Kidney epithelial cell (primary cell): ENCODE data around the gene DGLUCY. TPM values are rescaled to one million over a fixed set of nuclear protein-coding genes. Genes with fewer than 3 reads are reported as not detected.

ENCODE experiments used
- DNase-seq: peaks from one replicate; pipeline ENCODE4 v3.0.0-alpha.2; 2010; ENCODE audit warnings: low read depth
- H3K27me3 ChIP-seq: 2 replicates; pipeline ENCODE4 v1.6.0; 2011; ENCODE audit warnings: low read length; ENCODE audit not compliant: control insufficient read depth, insufficient read depth
- H3K36me3 ChIP-seq: 2 replicates; pipeline ENCODE4 v1.5.1; 2011; ENCODE audit warnings: low read length; ENCODE audit not compliant: control insufficient read depth, insufficient read depth
- H3K4me3 ChIP-seq: 2 replicates; pipeline ENCODE4 v1.5.1; 2011; ENCODE audit warnings: low read depth, mild to moderate bottlenecking, control low read depth, low read length
- CTCF ChIP-seq: IDR thresholded peaks from 2 replicates; pipeline ENCODE4 v1.5.1; 2011; ENCODE audit warnings: mild to moderate bottlenecking, moderate library complexity, low read length, control low read depth, inconsistent platforms; ENCODE audit not compliant: insufficient read depth, poor library complexity, severe bottlenecking
- total RNA-seq: library from RNA; depleted of rRNA; stranded (reverse); fragments of >200 nt; gene quantifications from 2 replicates; pipeline ENCODE4 v1.2.3, GENCODE V29; 2015

DGLUCY gene
- total RNA-seq, 1 donor from 2014 or later, result 38.1 TPM

- peak; percentile 74 for DNase-seq
- Histone ChIP-seq H3K27me3 (no peaks in the 10 kb centered on the region), H3K36me3 (no peaks in the 10 kb centered on the region), H3K4me3 (no peak overlapping the region)
- no peak for TF ChIP-seq CTCF
Observed at GRCh38 chr14:91228112-91229004, 114.5 kb downstream of the DGLUCY start.

DNA sequence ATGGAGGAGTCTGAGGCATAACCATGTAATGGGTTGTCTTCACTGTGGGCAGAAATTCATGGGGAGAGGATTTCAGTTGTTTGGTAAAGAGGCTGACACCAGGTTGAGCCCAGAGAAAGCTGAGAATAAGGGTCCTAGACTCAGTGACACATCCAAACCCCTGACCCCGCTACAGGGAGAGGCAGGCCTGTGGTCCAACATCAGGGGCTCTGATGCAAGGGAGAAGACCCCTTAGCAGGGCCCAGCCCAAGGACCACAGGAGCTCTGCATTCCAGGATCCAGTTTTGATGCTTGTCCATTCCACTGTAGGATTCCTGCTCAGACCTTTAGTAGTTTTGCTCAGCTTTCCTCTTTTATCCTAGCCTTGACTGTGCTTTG is 115.1 kb downstream of the DGLUCY start:
- Histone ChIP-seq H3K36me3 (no peaks in the 10 kb centered on the region), H3K4me3 (no peak overlapping the region), H3K27me3 (no peaks in the 10 kb centered on the region)
- TF ChIP-seq CTCF, result no peak
- no peak for DNase-seq

- DNase-seq, result no peak
- Histone ChIP-seq H3K4me3 (no peak overlapping the region), H3K27me3 (no peaks in the 10 kb centered on the region), H3K36me3 (no peaks in the 10 kb centered on the region)
- no peak for TF ChIP-seq CTCF
Observed at GRCh38 chr14:91229743-91230200, 115.9 kb downstream of the DGLUCY start.

DNA sequence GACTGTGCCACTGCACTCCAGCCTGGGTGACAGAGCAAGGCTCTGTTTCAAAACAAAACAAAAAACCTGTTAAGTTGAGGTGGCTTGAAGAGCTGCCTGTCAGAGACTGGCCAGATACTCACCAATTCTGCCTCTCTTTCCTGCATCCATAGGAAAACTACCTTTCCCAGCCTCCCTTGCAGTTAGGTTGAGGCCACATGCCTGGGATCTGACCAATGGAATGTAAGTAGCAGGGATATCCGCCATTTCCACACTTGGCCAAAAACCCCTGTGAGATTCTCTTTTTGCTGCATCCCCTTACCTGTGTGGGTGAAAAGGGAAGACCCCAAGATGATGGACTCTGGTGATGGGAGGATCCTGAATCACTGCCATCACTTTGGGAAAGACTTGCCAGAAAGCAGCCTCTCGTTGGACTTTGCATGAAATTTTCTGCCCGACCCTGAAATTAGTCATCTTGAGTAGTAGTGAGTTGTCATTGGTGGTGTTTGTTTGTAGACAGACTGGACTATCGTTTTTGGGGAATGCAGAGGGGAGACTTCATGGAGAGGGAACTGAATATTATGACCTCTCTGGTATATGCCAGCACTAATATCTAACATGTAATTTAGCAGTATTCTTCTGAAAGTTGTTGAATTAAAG is 116.6 kb downstream of the DGLUCY start:
- TF ChIP-seq CTCF, result no peak
- no peak overlapping the region for H3K4me3 ChIP-seq
- H3K36me3 ChIP-seq, result no peaks in the 10 kb centered on the region
- no peak for DNase-seq
- H3K27me3 ChIP-seq, result no peaks in the 10 kb centered on the region

DNA sequence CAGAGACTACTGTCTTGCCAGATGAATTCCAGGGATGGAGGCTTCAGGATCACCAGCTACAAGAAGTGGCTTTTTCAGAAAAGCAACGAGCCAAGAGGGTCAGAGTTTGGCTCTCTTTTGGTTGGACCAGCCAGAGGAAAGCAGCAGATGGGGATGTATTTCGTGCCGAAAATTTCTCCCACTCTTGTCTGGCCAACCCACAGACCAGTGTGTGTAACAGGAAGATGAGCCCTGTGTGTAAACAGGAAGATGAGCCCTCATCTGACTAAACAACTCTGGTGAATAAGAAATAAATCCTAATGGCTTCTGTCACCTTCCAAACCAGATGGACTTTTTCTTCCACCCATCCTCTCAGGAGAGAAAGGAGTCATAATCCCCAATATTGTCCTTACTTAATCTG is 117.6 kb downstream of the DGLUCY start:
- Histone ChIP-seq H3K4me3 (no peak overlapping the region), H3K36me3 (no peaks in the 10 kb centered on the region), H3K27me3 (no peaks in the 10 kb centered on the region)
- no peak for DNase-seq
- no peak for TF ChIP-seq CTCF

GRCh38 chr14:91232052-91232451 is 118.2 kb downstream of the DGLUCY start:
- H3K27me3 ChIP-seq, result no peaks in the 10 kb centered on the region
- H3K4me3 ChIP-seq, result no peak overlapping the region
- no peak for DNase-seq
- no peak for TF ChIP-seq CTCF
- no peaks in the 10 kb centered on the region for H3K36me3 ChIP-seq
